H1 (cell line): ENCODE data around the gene ZNF350. TPM values are rescaled to one million over a fixed set of nuclear protein-coding genes. Genes with fewer than 3 reads are reported as not detected.

Experiments used
- CTCF ChIA-PET: fragments of 300-600 bp; sonication (Branson Sonifier 250); formaldehyde crosslinking; loops from one replicate; lab custom pipeline; 2021; ENCODE audit not compliant: partially characterized antibody; lab: Charles Lee
- POLR2A ChIA-PET: fragments of 300-600 bp; sonication (Branson Sonifier 250); formaldehyde crosslinking; loops from one replicate; lab custom pipeline; 2021; ENCODE audit warnings: inconsistent platforms; ENCODE audit not compliant: partially characterized antibody; lab: Charles Lee
- DNase-seq, 2 experiments: peaks; one replicate each; pipeline versions ENCODE4 v3.0.0 to v3.0.0-alpha.2; 2010 to 2022; ENCODE audit warnings: low spot score in 2 of 2, low read depth in 1 of 2, mixed read lengths in 1 of 2
- FAIRE-seq: peaks from 2 replicates; lab custom pipeline; 2011; peaks lifted over from hg19 to GRCh38; lab: Jason Lieb, UNC
- H2AFZ ChIP-seq: 2 replicates; pipeline ENCODE4 v1.8.1; 2012; ENCODE audit warnings: low read length, inconsistent platforms
- H2AK5ac ChIP-seq: 2 replicates; pipeline ENCODE4 v1.6.1; 2013; ENCODE audit warnings: low read depth, low read length
- H2BK120ac ChIP-seq: replicated peaks from 2 replicates; pipeline ENCODE3; 2013; ENCODE audit warnings: low read depth, low read length, inconsistent platforms
- H2BK12ac ChIP-seq: 2 replicates; pipeline ENCODE4 v1.6.1; 2013; ENCODE audit warnings: low read depth, low read length
- H2BK15ac ChIP-seq: 2 replicates; pipeline ENCODE4 v1.6.1; 2013; ENCODE audit warnings: low read length
- H2BK20ac ChIP-seq: 2 replicates; pipeline ENCODE4 v1.6.1; 2013; ENCODE audit warnings: low read length
- H2BK5ac ChIP-seq: 2 replicates; pipeline ENCODE4 v1.6.1; 2013; ENCODE audit warnings: low read depth, low read length
- H3K14ac ChIP-seq: 2 replicates; pipeline ENCODE4 v1.6.1; 2013; ENCODE audit warnings: inconsistent platforms; ENCODE audit not compliant: insufficient read length
- H3K18ac ChIP-seq: 2 replicates; pipeline ENCODE4 v1.6.1; 2013; ENCODE audit warnings: low read length; ENCODE audit errors: extremely low read depth
- H3K23ac ChIP-seq: 2 replicates; pipeline ENCODE4 v1.6.1; 2013; ENCODE audit warnings: inconsistent platforms; ENCODE audit not compliant: insufficient read length
- H3K23me2 ChIP-seq: 2 replicates; pipeline ENCODE4 v1.6.1; 2013; ENCODE audit warnings: low read depth, low read length
- H3K27ac ChIP-seq: 2 replicates; pipeline ENCODE4 v1.6.1; 2011; ENCODE audit warnings: low read depth, low read length, inconsistent platforms
- H3K27me3 ChIP-seq, 4 experiments: replicated peaks in 1 of 4; 1 replicate in 1 of 4; 2 replicates in 3 of 4; pipeline versions ENCODE4 v1.6.1 to v1.8.1; 2011 to 2013; ENCODE audit warnings: low read length in 3 of 4, mild to moderate bottlenecking in 3 of 4, inconsistent platforms in 2 of 4, mixed read lengths in 2 of 4, moderate library complexity in 1 of 4; ENCODE audit not compliant: control insufficient read depth in 3 of 4, insufficient read depth in 3 of 4; ENCODE audit errors: extremely low read depth in 1 of 4
- H3K36me3 ChIP-seq, 4 experiments: 2 replicates each; pipeline versions ENCODE4 v1.6.1 to v1.8.1; 2011 to 2013; ENCODE audit warnings: mild to moderate bottlenecking in 4 of 4, low read length in 3 of 4, moderate library complexity in 2 of 4, control low read depth in 1 of 4, inconsistent platforms in 1 of 4; ENCODE audit not compliant: insufficient read depth in 4 of 4, control insufficient read depth in 2 of 4
- H3K4ac ChIP-seq: replicated peaks from 2 replicates; pipeline ENCODE3; 2013; ENCODE audit warnings: low read length, low read depth, mixed read lengths, inconsistent platforms; ENCODE audit not compliant: insufficient read length
- H3K4me1 ChIP-seq, 4 experiments: replicated peaks in 1 of 4; 1 replicate in 1 of 4; 2 replicates in 3 of 4; pipeline versions ENCODE4 v1.6.1 to v1.8.1; 2011 to 2013; ENCODE audit warnings: low read length in 3 of 4, inconsistent platforms in 2 of 4, mixed read lengths in 1 of 4; ENCODE audit not compliant: insufficient read depth in 4 of 4, control insufficient read depth in 3 of 4
- H3K4me2 ChIP-seq, 2 experiments: 2 replicates each; pipeline versions ENCODE4 v1.6.1 to v1.8.1; 2011 to 2013; ENCODE audit warnings: low read depth in 2 of 2, low read length in 2 of 2, control low read depth in 1 of 2, inconsistent platforms in 1 of 2, mild to moderate bottlenecking in 1 of 2; ENCODE audit not compliant: insufficient read depth in 1 of 2
- H3K4me3 ChIP-seq, 4 experiments: fragments of 200-600, 300-600 bp in 1 of 4; sonication (generic), shearing (Covaris generic), sonication (Bioruptor Twin) in 1 of 4; 2 replicates each; pipeline versions ENCODE4 v1.5.1 to v1.8.1; 2011 to 2016; ENCODE audit warnings: low read length in 4 of 4, low read depth in 3 of 4, control low read depth in 2 of 4, inconsistent platforms in 2 of 4, mild to moderate bottlenecking in 2 of 4, mixed read lengths in 1 of 4, moderate library complexity in 1 of 4; ENCODE audit not compliant: insufficient read depth in 2 of 4; ENCODE audit errors: extremely low read depth in 1 of 4
- H3K56ac ChIP-seq: replicated peaks from 2 replicates; pipeline ENCODE3; 2013; ENCODE audit warnings: low read depth, mild to moderate bottlenecking, mixed read lengths, low read length, inconsistent platforms; ENCODE audit not compliant: insufficient read length
- H3K79me1 ChIP-seq: 2 replicates; pipeline ENCODE4 v1.6.1; 2013; ENCODE audit warnings: low read depth, low read length, control low read depth
- H3K79me2 ChIP-seq, 2 experiments: 2 replicates each; pipeline versions ENCODE4 v1.6.1 to v1.8.1; 2012 to 2013; ENCODE audit warnings: low read length in 2 of 2, mild to moderate bottlenecking in 2 of 2, inconsistent platforms in 1 of 2; ENCODE audit not compliant: insufficient read depth in 2 of 2, control insufficient read depth in 1 of 2
- H3K9ac ChIP-seq, 4 experiments: replicated peaks in 1 of 4; 1 replicate in 1 of 4; 2 replicates in 3 of 4; pipeline versions ENCODE4 v1.6.1 to v1.8.1; 2011 to 2013; ENCODE audit warnings: low read depth in 3 of 4, low read length in 3 of 4, control low read depth in 2 of 4, mild to moderate bottlenecking in 2 of 4, moderate library complexity in 2 of 4, inconsistent platforms in 1 of 4; ENCODE audit errors: extremely low read depth in 1 of 4
- H3K9me3 ChIP-seq, 2 experiments: 2 replicates each; pipeline versions ENCODE4 v1.6.1 to v1.8.1; 2012 to 2013; ENCODE audit warnings: mild to moderate bottlenecking in 2 of 2, moderate library complexity in 2 of 2, control low read depth in 1 of 2, inconsistent platforms in 1 of 2, low read depth in 1 of 2, low read length in 1 of 2, mixed read lengths in 1 of 2; ENCODE audit not compliant: insufficient read depth in 2 of 2
- H4K20me1 ChIP-seq, 2 experiments: replicated peaks in 1 of 2; 2 replicates each; pipeline versions ENCODE3 to v1.8.1; 2011 to 2013; ENCODE audit warnings: inconsistent platforms in 2 of 2, low read length in 2 of 2, mild to moderate bottlenecking in 1 of 2; ENCODE audit not compliant: insufficient read depth in 2 of 2, control insufficient read depth in 1 of 2
- H4K5ac ChIP-seq: 2 replicates; pipeline ENCODE4 v1.6.1; 2013; ENCODE audit warnings: low read length, low read depth, mixed read lengths, inconsistent platforms; ENCODE audit not compliant: insufficient read length
- H4K8ac ChIP-seq: 2 replicates; pipeline ENCODE4 v1.8.0; 2013; ENCODE audit warnings: mild to moderate bottlenecking, moderate library complexity, low read length, inconsistent platforms; ENCODE audit not compliant: insufficient read depth; ENCODE audit errors: extremely low read depth
- H4K91ac ChIP-seq: replicated peaks from 2 replicates; pipeline ENCODE3; 2013; ENCODE audit warnings: low read length, mixed read lengths, inconsistent platforms; ENCODE audit not compliant: insufficient read length
- CEBPB ChIP-seq: IDR thresholded peaks from 2 replicates; pipeline ENCODE4 v1.6.1; 2012; ENCODE audit warnings: low read depth, low read length
- FOSL1 ChIP-seq: IDR thresholded peaks from 2 replicates; pipeline ENCODE4 v1.6.1; 2011; ENCODE audit warnings: mild to moderate bottlenecking, low read depth, low read length, moderate library complexity; ENCODE audit not compliant: insufficient read depth
- JUN ChIP-seq: IDR thresholded peaks from 2 replicates; pipeline ENCODE4 v1.6.1; 2011; ENCODE audit warnings: low read depth, mild to moderate bottlenecking, improper control_type of control experiment, low read length
- JUND ChIP-seq: IDR thresholded peaks from 2 replicates; pipeline ENCODE4 v1.6.1; 2011; ENCODE audit warnings: mild to moderate bottlenecking, improper control_type of control experiment, low read length
- NANOG ChIP-seq: IDR thresholded peaks from 2 replicates; pipeline ENCODE4 v1.6.1; 2011; ENCODE audit warnings: low read length, low read depth, mild to moderate bottlenecking, inconsistent platforms; ENCODE audit not compliant: insufficient read depth, poor library complexity, severe bottlenecking
- TBP ChIP-seq: IDR thresholded peaks from 2 replicates; pipeline ENCODE4 v1.6.1; 2011; ENCODE audit warnings: low read depth, low read length, improper control_type of control experiment
- TCF12 ChIP-seq: IDR thresholded peaks from 2 replicates; pipeline ENCODE4 v1.6.1; 2011; ENCODE audit warnings: low read depth, mild to moderate bottlenecking, low read length
- WGBS, 2 experiments: shearing (Covaris generic) in 1 of 2; methylation state at CpG; one replicate each; pipeline versions ENCODE4 v1.1.6 to v1.1.7; 2013 to 2015; ENCODE audit warnings: low lambda C conversion rate in 2 of 2, mixed read lengths in 2 of 2, inconsistent platforms in 1 of 2, low coverage in 1 of 2, missing lambda C conversion rate in 1 of 2; ENCODE audit not compliant: insufficient replicate concordance in 2 of 2, insufficient coverage in 1 of 2, insufficient read length in 1 of 2; ENCODE audit errors: extremely low coverage in 1 of 2, missing lambda C conversion rate in 1 of 2; 5-methylcytosine and 5-hydroxymethylcytosine counted together
- polyA plus RNA-seq, 7 experiments: library from polyadenylated mRNA; depleted of rRNA in 3 of 7; stranded (reverse) in 5 of 7; unstranded in 2 of 7; fragments of >200 nt in 5 of 7; fragments of 200-250 nt in 2 of 7; gene quantifications; 1 replicate in 5 of 7; 2 replicates in 1 of 7; 4 replicates in 1 of 7; pipeline versions ENCODE4 v1.2.1 to v1.2.3, GENCODE V29; 2011 to 2013; ENCODE audit warnings: missing spikeins in 2 of 7, mixed read lengths in 2 of 7
- total RNA-seq: library from RNA; stranded (reverse); fragmentation: NEBNext Ultra II Directional; extraction: Animal tissue kit (Norgen Biotek cat#: 25700); gene quantifications from 2 replicates; pipeline ENCODE4 v1.2.1, GENCODE V29; 2021

ZNF350 gene
- total and polyA plus RNA-seq, 2 of the 8 experiments (the other 6 are each of a cell fraction or from before 2014, with no cell fraction given) = 1.7 to 5.3 TPM

DNA sequence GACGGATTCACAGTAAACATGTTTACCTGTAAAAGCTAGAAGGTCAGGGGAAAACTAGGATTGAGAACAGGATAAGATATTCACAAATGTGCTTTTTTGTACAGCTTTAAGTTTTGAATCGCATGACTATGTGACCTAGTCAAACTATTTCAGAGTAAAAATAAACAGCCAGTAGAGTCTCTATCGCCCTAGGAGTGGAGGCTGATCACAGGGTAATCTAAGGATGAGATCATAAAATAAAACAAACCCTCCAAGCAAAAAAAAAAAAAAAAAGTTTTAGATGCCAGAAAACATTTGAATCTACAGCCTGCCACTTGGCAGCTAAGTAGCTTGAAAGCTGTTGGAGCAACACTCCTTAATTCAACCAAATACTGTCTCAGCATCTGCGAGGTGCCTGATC is 26.8 kb downstream of the ZNF350 start:
- Histone ChIP-seq H2BK20ac (no peak overlapping the region), H3K4me1 (no peaks in the 10 kb centered on the region), H3K36me3 (peaks cover 1 to 11% (median 4%) of the 10 kb centered on the region in 4 experiments), H2BK12ac (no peak overlapping the region), H3K79me1 (no peaks in the 10 kb centered on the region), H3K14ac (no peak overlapping the region), H4K91ac (no peak overlapping the region), H3K23ac (no peak overlapping the region), H3K9ac (no peak overlapping the region), H3K4me3 (no peak overlapping the region), H4K8ac (no peak overlapping the region), H3K27ac (no peak overlapping the region), H3K4me2 (no peak overlapping the region), H3K79me2 (no peaks in the 10 kb centered on the region), H3K9me3 (peaks cover 5 to 9% of the 10 kb centered on the region in 2 experiments; a peak in 2 of 4 replicates), H3K27me3 (no peaks in the 10 kb centered on the region), H3K18ac (no peak overlapping the region), H3K23me2 (no peaks in the 10 kb centered on the region), H3K4ac (no peak overlapping the region), H2AFZ (no peak overlapping the region), H4K5ac (no peak overlapping the region), H2BK120ac (no peak overlapping the region), H2AK5ac (no peak overlapping the region), H3K56ac (no peak overlapping the region), H2BK5ac (no peak overlapping the region), H4K20me1 (no peaks in the 10 kb centered on the region), H2BK15ac (no peak overlapping the region)
- ChIA-PET POLR2A (interaction anchor here (0.6 to 0.7 kb wide), 2 partner anchors 50 to 90 kb away, joined by 3 to 4 read pairs; no protein-coding TSS in a partner anchor), CTCF (no interaction called here)
- no peak for TF ChIP-seq FOSL1
- no peak for TF ChIP-seq JUN
- TF ChIP-seq TBP = no peak
- no peak for TF ChIP-seq TCF12
- no peak for TF ChIP-seq CEBPB
- TF ChIP-seq NANOG = no peak
- TF ChIP-seq JUND = no peak
- 89% methylated on average over 4 of the region's 4 CpGs; no CpG with 5 or more reads in 1 of the 2 experiments for WGBS, 2 experiments
- no peak for FAIRE-seq
- no peak for DNase-seq
